ENCODE data around the gene PSME2.

- TF ChIP-seq CTCF (IDR thresholded peaks at IDR 0.05), result no peak
- TF ChIP-seq TCF7L2 (IDR thresholded peaks at IDR 0.05; ENCODE audit: low read depth, low read length), result no peak
Observed at GRCh38 chr14:24129410-24129998, 16.9 kb downstream of the PSME2 start.
